ENCODE results near the gene BID. TPM values are rescaled to one million over a fixed set of nuclear protein-coding genes. Genes with fewer than 3 reads are reported as not detected.

BID gene
- total and polyA plus RNA-seq, 4 donors = 13.1 to 179 (median 37.5) TPM

DNA sequence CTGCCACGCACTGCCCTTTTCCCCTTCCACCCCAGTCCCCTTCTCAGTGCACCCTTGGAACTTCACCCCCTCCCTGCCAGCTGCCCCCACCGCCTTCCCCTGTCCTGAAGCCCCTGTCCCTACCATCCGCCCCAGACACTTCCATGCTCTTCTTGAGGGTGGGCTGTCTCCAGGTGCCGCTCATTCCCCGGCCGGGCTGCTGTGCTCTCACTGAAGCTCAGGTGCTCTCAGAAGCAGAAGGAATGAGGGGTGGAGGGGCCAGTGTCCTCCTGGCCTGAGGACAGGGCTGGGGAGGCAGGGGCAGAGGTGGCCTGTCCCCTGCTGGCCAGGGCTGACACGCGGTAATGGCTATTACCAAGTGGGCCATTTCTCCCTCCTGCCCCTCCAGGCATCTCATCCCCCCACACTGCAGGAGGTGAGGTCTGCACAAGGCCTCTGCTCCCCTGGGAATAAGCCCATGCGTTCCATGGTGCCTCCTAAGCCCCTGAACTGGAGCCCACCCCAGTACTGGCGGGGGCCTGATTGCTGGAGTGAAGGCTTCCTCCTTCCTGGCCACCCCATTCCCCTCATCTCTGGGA is 6.6 kb upstream of the BID start:
- H3K27ac ChIP-seq (ENCODE audit: low read depth in 1 of 2, low read length in 1 of 2) = no peak overlapping the region
- peaks cover 0 to 13% (median 8%) of the 10 kb centered on the region in 5 donors for H3K4me1 ChIP-seq (ENCODE audit: control insufficient read depth in 5 of 5, insufficient read depth in 5 of 5, low read length in 5 of 5)
- H3K9ac ChIP-seq (ENCODE audit: insufficient read depth in 1 of 2, low read length in 2 of 2) = no peak overlapping the region
- H3K9me3 ChIP-seq (ENCODE audit: control insufficient read depth in 4 of 4, insufficient read depth in 3 of 4, low read length in 3 of 4) = peaks cover 0 to 3% (median 0%) of the 10 kb centered on the region in 4 donors
- DNase-seq (no peak), ATAC-seq (ENCODE audit: insufficient read depth, low FRiP score) (no peak)
- H3K36me3 ChIP-seq (ENCODE audit: control insufficient read depth in 4 of 4, insufficient read depth in 4 of 4, low read length in 4 of 4) = no peaks in the 10 kb centered on the region
- no peak overlapping the region for H3K4me3 ChIP-seq
- peaks cover 0 to 3% (median 0%) of the 10 kb centered on the region in 3 donors for H3K27me3 ChIP-seq (ENCODE audit: control insufficient read depth in 3 of 3, insufficient read depth in 3 of 3, low read length in 2 of 3)
- TF ChIP-seq, protein P1, sequence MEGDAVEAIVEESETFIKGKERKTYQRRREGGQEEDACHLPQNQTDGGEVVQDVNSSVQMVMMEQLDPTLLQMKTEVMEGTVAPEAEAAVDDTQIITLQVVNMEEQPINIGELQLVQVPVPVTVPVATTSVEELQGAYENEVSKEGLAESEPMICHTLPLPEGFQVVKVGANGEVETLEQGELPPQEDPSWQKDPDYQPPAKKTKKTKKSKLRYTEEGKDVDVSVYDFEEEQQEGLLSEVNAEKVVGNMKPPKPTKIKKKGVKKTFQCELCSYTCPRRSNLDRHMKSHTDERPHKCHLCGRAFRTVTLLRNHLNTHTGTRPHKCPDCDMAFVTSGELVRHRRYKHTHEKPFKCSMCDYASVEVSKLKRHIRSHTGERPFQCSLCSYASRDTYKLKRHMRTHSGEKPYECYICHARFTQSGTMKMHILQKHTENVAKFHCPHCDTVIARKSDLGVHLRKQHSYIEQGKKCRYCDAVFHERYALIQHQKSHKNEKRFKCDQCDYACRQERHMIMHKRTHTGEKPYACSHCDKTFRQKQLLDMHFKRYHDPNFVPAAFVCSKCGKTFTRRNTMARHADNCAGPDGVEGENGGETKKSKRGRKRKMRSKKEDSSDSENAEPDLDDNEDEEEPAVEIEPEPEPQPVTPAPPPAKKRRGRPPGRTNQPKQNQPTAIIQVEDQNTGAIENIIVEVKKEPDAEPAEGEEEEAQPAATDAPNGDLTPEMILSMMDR (IDR thresholded peaks at IDR 0.05; ENCODE audit: control extremely low read depth, extremely low read depth) = no peak
- 85 to 89% methylated on average over 10 of the region's 10 CpGs for WGBS, 2 donors

- Histone ChIP-seq H3K9me3 (ENCODE audit: control insufficient read depth in 4 of 4, insufficient read depth in 3 of 4, low read length in 3 of 4) (peaks cover 0 to 3% (median 0%) of the 10 kb centered on the region in 4 donors), H3K4me3 (no peak overlapping the region), H3K9ac (ENCODE audit: insufficient read depth in 1 of 2, low read length in 2 of 2) (no peak overlapping the region), H3K4me1 (ENCODE audit: control insufficient read depth in 5 of 5, insufficient read depth in 5 of 5, low read length in 5 of 5) (peaks cover 0 to 13% (median 8%) of the 10 kb centered on the region in 5 donors), H3K27me3 (ENCODE audit: control insufficient read depth in 3 of 3, insufficient read depth in 3 of 3, low read length in 2 of 3) (peaks cover 0 to 3% (median 0%) of the 10 kb centered on the region in 3 donors), H3K36me3 (ENCODE audit: control insufficient read depth in 4 of 4, insufficient read depth in 4 of 4, low read length in 4 of 4) (no peaks in the 10 kb centered on the region), H3K27ac (ENCODE audit: low read depth in 1 of 2, low read length in 1 of 2) (no peak overlapping the region)
- WGBS, 2 donors = 77 to 78% methylated on average over 19 of the region's 19 CpGs
- DNase-seq (no peak), ATAC-seq (ENCODE audit: insufficient read depth, low FRiP score) (no peak)
- TF ChIP-seq, protein P1 (IDR thresholded peaks at IDR 0.05; ENCODE audit: control extremely low read depth, extremely low read depth) = no peak
These were observed 6.0 kb upstream of the BID start for GRCh38 chr22:17780116-17780740.

- WGBS, 2 donors = 78 to 81% methylated on average over 27 of the region's 27 CpGs
- ATAC-seq (ENCODE audit: insufficient read depth, low FRiP score) (no peak), DNase-seq (no peak)
- TF ChIP-seq, protein P1 (IDR thresholded peaks at IDR 0.05; ENCODE audit: control extremely low read depth, extremely low read depth) = no peak
- Histone ChIP-seq H3K27me3 (ENCODE audit: control insufficient read depth in 3 of 3, insufficient read depth in 3 of 3, low read length in 2 of 3) (peaks cover 0 to 3% (median 0%) of the 10 kb centered on the region in 3 donors), H3K9ac (ENCODE audit: insufficient read depth in 1 of 2, low read length in 2 of 2) (no peak overlapping the region), H3K36me3 (ENCODE audit: control insufficient read depth in 4 of 4, insufficient read depth in 4 of 4, low read length in 4 of 4) (no peaks in the 10 kb centered on the region), H3K4me1 (ENCODE audit: control insufficient read depth in 5 of 5, insufficient read depth in 5 of 5, low read length in 5 of 5) (peaks cover 0 to 16% (median 8%) of the 10 kb centered on the region in 5 donors), H3K9me3 (ENCODE audit: control insufficient read depth in 4 of 4, insufficient read depth in 3 of 4, low read length in 3 of 4) (peaks cover 0 to 3% (median 0%) of the 10 kb centered on the region in 4 donors), H3K27ac (ENCODE audit: low read depth in 1 of 2, low read length in 1 of 2) (no peak overlapping the region), H3K4me3 (no peak overlapping the region)
These were observed 5.2 kb upstream of the BID start for GRCh38 chr22:17779286-17780115.

Measured in lung (tissue), 12 donors.